ENCODE results near the gene KCNJ5. TPM values are rescaled to one million over a fixed set of nuclear protein-coding genes. Genes with fewer than 3 reads are reported as not detected.

Gene KCNJ5
- total RNA-seq, 1 donor = 0.27 TPM

DNA sequence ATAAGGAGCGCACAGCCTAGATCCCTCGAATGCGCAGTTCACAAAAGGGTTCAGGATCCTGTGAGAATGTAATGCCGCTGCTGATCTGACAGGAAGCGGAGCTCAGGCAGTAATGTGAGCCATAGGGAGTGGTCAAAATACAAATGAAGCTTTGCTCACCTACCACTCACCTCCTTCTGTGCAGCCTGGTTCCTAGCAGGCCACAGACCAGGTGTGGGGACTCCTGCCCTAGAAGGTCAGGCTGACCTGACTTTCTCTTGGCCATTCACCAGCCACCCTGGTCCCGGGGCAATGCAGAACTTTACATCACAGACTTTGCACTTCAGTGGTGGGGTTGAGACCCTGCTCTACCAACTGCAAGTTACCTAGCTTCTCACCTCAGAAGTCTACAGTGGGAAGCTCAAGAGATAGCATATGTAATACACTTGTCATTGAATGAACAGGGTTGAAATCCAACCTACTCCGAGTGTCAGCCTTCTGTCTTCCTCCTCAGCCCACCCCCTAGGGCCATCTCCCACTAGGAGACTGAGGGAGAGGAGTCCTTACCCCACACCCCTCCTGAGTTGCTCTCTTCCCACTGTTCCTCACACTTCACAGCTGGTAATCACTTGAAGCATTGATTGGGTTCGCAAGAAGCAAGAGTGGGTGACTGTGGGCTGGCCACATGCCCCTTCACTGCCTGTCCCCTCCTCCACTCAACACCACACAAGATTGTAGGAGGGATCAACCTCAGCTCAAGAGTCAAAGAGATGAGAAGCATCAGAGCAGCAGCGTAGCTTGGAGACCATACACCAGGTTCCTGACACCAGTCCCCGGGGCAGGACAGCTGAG is 22.1 kb upstream of the KCNJ5 start:
- DNase-seq (ENCODE audit: low read depth in 2 of 3, low spot score in 2 of 3) = peak in 1 of 3 donors; percentile 38

DNA sequence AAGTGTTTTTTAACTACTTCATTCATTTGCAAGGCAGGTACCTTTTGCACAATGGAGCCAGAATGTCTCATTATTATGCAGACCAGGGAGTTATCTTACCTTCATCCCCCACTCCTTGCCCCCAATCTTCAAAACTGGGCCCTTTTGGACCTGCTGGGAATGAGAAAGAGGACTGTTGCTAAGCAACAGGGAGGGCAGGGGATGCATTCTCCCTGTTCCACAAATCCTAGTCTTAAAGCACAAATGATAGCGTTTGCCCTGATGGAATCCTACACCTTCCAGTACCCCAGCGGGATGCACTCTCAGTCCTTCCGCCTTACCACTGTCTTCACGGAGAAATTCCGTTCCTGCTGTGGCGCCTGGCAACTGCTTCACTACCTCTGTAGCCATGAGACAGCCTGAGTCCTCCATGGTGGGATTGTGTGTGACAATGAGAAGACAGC is 20.0 kb upstream of the KCNJ5 start:
- DNase-seq (ENCODE audit: low read depth in 2 of 3, low spot score in 2 of 3) = no peak

DNA sequence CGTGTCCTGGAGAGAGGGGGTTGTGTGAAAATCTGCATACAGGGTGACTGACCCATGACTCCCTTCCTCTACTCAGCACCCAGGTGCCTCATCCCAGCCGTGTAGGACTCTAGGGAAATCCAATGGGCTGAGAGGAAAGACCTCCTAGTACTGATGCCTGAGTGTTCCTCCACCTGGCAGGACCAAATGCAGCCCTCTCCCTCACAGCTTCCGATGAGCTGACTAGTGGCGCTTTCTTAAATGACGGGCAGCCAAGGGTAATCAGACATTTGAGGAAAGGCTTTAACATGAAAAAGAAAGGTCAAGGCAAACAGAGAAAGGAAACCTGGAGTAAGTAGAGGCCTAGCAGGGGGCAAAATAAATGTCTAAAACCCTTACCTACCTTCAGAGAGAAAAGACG is 19.1 kb upstream of the KCNJ5 start:
- no peak for DNase-seq (ENCODE audit: low read depth in 2 of 3, low spot score in 2 of 3)

DNA sequence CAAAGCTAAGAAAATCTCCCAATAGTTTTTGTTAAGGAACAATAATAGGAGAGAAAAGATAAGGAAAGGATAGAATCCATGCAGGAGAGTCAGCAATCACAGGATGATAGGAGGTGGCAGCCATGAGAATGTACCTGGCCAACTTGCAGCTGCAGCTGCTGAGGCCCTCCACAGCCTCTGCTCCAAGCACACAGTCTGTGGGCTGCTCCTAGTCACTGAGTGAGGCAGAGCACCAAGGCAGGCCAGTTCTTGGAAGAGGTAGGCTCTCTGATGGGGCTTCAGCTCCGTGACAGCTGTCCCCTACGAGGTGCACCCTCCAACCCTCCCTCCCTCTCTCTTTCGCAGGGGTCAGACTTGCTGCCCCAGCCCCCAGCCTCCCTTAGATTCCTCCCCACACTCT is 18.6 kb upstream of the KCNJ5 start:
- no peak for DNase-seq (ENCODE audit: low read depth in 2 of 3, low spot score in 2 of 3)

DNA sequence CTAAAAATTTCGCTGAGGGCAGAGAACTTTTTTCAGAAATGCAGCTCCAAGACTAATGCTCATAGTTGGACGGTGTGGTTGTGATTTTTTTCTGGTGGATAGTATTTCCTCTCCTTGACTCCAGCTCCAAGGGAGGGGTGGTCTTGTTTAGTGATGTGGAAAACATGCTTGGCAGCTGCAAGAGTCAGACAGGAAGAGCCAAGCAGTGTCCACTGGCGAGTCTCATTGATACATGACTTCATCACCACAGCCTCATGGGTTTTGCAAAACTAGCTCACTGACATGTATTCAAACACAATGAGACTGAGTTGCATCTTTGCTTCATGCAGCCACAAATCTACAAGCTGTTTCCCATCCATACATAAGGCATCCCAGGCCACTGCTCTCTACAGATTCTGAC is 16.7 kb upstream of the KCNJ5 start:
- no peak for DNase-seq (ENCODE audit: low read depth in 2 of 3, low spot score in 2 of 3)

DNA sequence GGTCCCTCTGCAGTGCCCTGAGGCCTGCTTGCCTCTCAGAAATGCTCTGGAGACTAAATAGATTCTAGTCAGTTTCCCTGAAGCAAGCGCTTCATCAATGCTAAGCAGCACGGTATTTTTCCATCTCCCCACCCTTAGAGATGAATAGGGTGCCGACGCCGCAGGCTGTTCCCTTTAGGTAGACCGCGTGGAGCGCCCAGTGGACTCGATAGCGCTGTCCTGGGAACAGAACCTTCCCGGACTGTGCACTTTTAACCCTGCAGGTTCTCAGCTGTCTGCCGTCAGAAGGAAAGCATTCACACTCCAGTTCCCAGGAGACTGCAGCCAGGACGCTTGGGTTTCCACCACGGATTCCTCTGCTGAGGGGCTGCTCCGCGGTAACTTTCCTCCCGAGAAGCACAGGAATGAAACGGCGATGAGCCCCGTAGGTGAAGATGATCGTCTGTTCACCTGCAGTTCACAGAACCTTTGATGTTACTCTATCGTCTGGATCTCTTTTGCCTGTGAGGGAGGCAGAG is 15.0 kb upstream of the KCNJ5 start:
- no peak for DNase-seq (ENCODE audit: low read depth in 2 of 3, low spot score in 2 of 3)

DNA sequence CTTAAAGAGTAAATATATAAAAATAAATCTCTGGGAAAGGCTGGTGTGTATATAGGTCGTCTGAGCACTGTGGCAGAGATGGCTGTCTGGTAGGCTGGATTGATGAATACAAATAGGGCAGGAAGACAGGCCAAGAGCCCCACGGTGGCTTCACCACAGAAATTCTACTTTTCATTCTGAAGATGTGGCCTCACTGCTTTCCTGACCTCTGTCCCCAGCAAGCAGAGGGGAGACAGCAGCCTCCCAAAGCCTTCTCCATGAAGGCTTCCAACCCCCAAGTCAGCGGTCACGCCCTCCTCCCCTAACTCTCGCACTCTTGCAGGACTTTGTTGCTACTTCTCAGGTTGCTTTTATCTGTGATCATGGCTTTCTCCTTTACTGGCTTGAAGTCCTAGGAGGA is 13.4 kb upstream of the KCNJ5 start:
- no peak for DNase-seq (ENCODE audit: low read depth in 2 of 3, low spot score in 2 of 3)

DNA sequence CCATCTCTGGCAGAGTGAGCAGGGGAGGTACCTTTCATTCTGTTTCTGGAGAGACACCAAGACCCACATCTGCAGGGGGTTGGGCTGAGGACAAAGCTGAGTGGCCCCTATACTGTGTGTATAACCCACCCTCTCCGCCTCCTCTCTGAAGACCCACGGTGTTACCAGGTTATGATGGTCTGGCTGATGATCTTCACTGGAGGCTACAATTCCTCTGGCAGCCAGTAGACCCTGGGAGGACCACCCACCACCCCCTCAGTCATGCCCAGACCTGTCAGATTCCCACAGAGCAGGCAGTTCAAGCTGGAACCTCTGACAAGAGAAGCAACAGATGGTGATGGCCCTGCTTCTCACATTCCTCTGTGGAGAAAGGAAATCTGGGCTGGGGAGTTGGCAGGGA is 12.7 kb upstream of the KCNJ5 start:
- DNase-seq (ENCODE audit: low read depth in 2 of 3, low spot score in 2 of 3) = no peak

DNA sequence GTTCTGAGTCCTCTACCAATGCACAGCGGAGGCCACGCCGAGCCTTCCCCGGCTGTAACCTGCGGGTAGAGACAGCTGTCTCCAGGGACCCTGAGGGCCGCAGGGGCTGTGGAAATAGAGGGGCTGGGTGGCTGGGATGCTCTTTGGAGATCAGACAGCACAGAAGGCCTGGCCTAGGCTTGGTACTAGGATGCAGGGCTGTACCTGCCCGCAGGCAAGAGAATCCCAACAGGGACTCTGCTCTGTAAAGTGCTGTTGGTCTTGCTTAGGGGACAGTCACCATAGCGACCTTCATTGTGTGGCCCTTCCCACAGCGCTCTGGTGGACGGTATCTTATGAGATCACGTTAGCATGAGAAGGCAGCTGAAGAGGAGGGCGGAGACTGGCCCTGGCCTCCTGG is 11.3 kb upstream of the KCNJ5 start:
- no peak for DNase-seq (ENCODE audit: low read depth in 2 of 3, low spot score in 2 of 3)

DNA sequence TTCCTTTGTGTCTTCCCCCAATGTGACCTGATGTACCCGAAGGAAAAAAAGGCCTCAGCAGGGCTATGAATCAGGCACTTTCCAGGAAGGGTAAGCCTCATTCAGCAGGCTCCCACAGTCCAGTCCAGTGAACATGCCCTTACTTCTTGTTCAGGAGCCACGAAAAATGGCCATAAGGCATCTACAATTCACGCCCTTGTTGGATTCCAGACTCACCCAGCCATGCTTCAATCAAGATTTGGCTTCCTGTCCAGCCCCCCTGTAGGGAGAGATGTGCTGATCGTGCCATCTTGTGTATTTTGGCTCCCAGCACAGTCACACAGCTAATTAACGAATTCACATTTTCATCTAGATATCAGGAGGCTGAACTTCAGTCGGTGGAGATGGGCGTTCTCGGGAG is 9.9 kb upstream of the KCNJ5 start:
- no peak for DNase-seq (ENCODE audit: low read depth in 2 of 3, low spot score in 2 of 3)

DNA sequence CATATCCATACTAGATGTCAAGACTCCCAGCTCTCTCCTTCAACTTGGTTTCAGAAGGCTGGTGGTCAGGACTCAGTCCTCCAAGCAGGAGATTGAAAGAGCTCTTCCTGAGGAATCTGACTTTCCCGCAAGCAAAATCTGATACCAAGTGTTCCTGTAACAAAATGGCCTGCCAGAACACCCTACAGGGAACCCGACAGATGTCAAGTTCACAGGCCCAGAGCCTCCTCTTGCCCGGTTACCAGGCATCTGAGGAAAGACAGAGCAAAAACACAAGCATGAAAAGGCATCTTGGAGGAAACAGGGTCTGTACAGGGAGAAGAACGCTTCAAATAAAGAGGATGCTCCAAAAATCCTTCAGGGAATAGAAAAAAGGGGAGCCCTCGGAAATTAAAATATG is 8.7 kb upstream of the KCNJ5 start:
- no peak for DNase-seq (ENCODE audit: low read depth in 2 of 3, low spot score in 2 of 3)

DNA sequence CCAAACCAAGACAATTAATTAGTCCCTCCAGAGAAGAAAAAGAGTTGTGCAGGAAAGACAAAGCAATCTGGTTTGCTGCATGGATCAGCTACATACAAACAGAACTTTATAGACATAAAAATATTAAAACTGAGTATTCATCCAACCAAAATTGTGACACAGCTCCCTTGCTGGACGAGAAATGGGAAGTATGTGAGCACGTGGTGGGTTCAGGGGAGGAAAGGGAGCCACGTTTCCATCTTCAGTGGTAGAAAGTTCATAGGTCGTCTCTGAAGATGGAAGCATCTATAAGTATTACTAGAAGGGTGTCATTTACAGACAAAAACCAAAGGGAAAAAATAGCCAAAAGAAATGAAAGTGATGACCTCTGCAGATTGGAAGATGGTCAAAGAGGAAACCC is 7.1 kb upstream of the KCNJ5 start:
- no peak for DNase-seq (ENCODE audit: low read depth in 2 of 3, low spot score in 2 of 3)

DNA sequence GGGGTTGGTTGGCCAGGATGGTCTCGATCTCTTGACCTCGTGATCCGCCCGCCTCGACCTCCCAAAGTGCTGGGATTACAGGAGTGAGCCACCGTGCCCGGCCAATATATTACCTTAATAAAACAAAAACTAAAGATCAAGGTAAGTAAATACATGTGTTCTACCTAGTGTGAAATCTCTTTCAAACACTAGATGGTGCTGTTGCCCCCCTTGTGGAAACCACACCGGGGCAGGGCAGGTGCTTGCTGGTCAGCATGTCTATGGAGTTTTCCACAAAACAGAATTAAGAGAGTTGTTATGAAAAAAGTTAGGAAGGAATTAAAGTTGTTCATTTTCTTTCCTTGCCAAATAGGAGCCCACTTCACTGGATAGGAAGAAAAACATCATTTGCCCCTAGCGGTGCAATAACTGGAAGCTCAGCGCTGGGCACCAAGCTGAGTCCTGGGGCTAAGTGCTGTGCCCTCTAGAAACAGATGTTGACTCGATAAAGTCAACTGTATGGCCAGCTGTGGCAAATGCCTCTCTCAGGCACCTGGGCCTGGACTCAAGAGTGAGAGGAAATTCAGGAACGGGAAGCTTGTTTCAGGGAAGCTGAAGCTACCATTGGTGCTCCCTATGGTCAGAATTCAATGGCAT is 6.3 kb upstream of the KCNJ5 start:
- DNase-seq (ENCODE audit: low read depth in 2 of 3, low spot score in 2 of 3) = peak; percentile 36 to 78 (median 59)

DNA sequence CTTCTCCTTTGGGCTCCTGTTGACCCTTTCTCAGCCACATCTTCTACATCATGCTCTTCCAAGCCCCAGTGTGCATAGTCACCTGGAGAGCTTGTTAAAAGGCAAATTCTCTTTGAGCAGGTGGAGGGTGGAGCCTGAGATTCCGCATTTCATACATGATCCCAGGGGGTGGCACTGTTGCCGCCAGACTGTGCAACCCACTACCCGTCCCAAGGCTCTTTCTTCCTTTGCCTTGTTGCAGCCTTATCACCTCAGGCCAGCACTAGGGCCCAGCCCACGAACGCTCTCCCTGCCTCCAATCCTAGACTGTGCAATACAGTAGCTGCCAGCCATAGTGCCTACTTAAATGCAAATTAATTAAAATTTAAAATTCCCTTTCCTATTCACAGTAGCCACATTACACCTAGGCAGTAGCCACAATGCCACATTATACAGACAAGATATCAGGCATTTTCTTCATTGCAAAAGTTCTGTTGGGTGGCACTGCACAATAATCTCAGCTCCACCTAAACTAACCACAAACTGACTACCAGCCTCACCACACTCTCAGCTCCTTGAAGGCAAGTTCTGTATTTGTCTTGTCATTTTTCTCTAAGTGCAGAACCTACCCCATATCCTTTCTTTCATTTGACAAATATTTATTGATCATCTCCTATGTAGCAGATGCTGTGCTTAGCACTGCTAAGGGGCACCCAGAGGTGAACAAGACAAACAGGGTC is 4.6 kb upstream of the KCNJ5 start:
- peak in 2 of 3 donors; percentile 65 to 72 for DNase-seq (ENCODE audit: low read depth in 2 of 3, low spot score in 2 of 3)

DNA sequence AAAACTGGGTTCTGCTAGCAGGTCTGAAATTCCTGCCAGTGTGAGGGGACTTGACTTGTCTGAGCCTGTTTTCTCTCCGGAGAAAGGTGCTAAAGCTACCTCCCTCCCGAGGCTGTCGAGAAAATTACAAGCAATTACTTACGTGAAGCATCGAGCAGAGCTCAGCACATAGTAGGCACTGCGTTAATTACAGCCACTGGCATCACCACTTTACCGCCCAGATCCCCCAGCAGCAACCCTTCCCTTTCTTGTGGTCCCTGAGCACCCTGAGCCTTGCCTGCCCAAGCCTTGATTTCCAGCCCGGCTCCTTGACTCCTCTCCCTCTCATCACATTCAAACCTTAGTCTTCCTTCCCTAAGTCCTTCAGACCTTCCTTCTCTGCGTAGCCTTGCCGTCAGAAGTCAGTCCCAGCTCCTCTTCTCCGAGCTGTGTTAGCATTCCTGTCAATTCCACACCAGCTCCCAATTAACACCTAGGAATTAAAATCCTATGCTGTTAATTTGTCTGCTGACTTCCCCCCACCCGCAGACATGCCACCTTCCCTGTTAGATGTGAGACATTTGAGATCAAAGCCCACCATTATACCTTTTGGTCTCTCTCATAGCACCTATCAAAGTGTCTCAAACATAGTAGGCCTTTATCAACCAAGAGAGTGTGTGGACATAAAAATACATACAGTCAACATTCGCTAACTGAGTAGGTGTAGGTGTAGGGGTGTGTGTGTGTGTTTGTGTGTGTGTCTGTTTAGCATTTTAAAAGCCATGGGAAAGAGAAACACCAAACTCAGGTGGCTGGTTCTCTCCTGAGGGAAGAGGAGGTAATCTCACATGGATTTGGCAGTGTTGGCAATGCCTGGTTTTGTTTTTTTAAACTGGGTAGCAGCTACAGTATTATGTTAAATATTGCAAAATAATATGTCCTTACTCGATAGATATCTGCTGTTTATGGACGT is 2.8 kb upstream of the KCNJ5 start:
- DNase-seq (ENCODE audit: low read depth in 2 of 3, low spot score in 2 of 3) = no peak

DNA sequence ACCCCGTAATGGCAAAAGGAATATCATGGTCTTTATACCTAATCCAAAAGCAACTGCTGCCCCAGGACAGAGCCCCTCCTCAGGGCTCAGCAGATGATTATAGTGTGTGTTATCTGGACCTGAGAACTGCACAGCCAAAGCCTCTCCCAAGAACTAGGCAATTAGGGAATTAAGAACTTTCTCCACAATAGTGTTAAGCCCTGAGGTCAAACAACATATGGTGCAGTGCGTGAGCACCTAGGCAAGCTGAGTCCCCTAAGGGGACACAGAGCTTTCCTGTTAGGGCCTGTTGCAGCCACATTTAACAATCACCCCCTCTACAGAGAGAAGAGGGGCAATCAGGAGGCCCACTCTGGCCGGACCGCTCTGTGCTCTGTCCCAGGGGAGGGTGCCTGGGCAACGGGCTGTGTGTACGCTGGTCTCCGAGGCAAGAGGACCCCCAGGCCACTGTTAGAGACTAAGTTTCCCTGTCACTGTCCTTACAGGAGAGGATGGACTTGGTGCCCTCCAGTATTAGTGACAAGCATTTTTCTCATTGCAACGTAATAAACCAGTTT is 1.4 kb upstream of the KCNJ5 start:
- no peak for DNase-seq (ENCODE audit: low read depth in 2 of 3, low spot score in 2 of 3)

DNA sequence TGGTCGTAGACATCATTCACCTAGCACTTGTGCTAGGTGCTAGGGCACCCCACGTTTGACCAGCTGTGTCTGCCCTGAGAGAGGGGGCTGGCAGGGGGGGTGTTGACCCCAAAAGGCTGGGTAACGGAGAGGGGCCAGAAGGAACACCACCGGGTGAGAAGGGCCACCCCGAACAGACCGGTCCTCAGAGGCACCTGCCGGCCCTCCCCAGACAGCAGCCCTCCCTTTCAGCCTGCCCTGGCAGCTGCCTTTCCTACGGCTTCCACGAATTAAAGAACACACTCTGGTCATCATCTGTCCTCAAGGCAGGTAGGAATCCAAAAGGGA is 977 bp upstream of the KCNJ5 start:
- DNase-seq (ENCODE audit: low read depth in 2 of 3, low spot score in 2 of 3) = no peak

DNA sequence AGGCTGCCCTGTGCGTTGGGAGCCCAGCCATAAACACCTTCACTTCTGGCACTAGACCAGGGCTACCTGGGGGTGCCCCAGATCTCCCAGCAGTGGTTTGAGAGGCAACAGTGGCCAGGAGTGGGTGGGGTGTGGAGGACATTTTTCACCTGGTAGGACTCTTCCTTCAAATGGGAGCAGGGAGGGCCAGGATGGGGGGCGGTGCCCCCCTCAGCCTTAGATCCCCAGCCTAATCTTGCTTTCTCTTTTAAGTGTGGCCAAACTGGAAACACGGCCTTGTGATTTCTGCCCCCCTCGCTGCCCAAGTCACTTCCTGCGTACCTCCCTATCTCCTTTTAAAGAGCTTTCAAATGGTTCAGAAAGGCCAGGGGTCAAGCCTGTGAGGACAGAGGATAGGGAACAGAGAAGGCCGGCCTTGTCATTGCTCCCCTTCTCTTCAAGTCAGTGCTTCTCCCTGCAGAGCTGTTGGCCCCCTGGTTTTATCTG is 800 bp downstream of the KCNJ5 start:
- DNase-seq (ENCODE audit: low read depth in 2 of 3, low spot score in 2 of 3) = no peak

DNA sequence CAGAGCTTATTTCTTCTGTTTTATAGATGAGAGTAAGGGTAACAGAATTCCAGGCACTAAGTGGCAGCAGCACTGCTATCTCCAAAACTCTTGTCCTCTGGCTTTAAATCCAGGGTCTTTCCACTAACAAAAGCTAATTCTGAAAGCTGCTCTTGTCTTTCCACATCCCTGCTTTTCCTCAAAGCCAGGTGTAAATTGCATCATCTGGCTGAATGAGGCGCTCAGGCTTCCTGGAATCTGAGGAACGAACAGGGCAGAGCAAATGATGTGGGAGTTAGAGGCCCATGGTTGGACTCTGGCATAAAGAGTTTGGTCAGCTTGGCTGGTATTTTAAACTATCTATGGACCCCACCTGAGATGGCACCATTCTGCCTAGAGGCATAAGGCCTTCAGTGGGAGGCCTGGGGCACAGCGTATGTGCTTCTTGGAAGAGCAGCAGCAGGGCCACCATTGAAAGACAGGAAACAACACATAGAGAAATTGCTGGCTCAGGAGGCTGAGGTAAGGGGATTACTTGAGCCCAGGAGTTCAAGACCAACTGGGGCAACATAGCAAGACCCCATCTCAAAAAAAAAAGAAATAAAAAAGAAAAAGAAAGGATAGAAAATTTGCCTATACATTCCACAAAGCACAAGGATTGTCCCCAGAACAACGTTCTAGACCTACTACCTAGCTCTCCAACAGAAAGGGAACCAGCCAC is 1.9 kb downstream of the KCNJ5 start:
- DNase-seq (ENCODE audit: low read depth in 2 of 3, low spot score in 2 of 3) = no peak

All from hematopoietic multipotent progenitor cell (in vitro differentiated cells).